ENCODE data around the gene RNF215. TPM values are rescaled to one million over a fixed set of nuclear protein-coding genes. Genes with fewer than 3 reads are reported as not detected.

The RNF215 gene
- total RNA-seq, 1 donor from 2014 or later = 11.9 TPM

GRCh38 chr22:30434843-30435242 lies 47.6 kb upstream of the RNF215 start:
- DNase-seq (ENCODE audit: low spot score) = no peak
- Mint-ChIP-seq H3K4me1 (peaks cover 8% of the 10 kb centered on the region), H3K4me3 (no peak overlapping the region), H3K27me3 (ENCODE audit: insufficient read depth, low read depth) (no peaks in the 10 kb centered on the region), H3K36me3 (peaks cover 2% of the 10 kb centered on the region), H3K27ac (no peak overlapping the region), H3K9me3 (no peaks in the 10 kb centered on the region)
- no peaks in the 10 kb centered on the region for H4K20me1 ChIP-seq (ENCODE audit: low read depth)
- H3K9ac ChIP-seq = no peak overlapping the region
- H3K79me2 ChIP-seq (ENCODE audit: low read depth) = no peaks in the 10 kb centered on the region
- no peak for TF ChIP-seq EZH2phosphoT487 (IDR thresholded peaks at IDR 0.05)
- no peak for TF ChIP-seq CTCF (IDR thresholded peaks at IDR 0.05)
- TF ChIP-seq EZH2 (IDR thresholded peaks at IDR 0.05) = no peak
- H3K27ac ChIP-seq = no peak overlapping the region
- no peaks in the 10 kb centered on the region for H3K27me3 ChIP-seq
- no peak overlapping the region for H3K4me3 ChIP-seq
- no peaks in the 10 kb centered on the region for H3K36me3 ChIP-seq
- H3K4me2 ChIP-seq = no peak overlapping the region
- H3F3A ChIP-seq (ENCODE audit: low read depth) = no peaks in the 10 kb centered on the region
- no peak overlapping the region for H2AFZ ChIP-seq (replicated peaks)
- no peaks in the 10 kb centered on the region for H3K4me1 ChIP-seq
- no peaks in the 10 kb centered on the region for H3K9me3 ChIP-seq (ENCODE audit: low read depth)

- no peaks in the 10 kb centered on the region for H4K20me1 ChIP-seq (ENCODE audit: low read depth)
- peaks cover 2% of the 10 kb centered on the region for H3K36me3 Mint-ChIP-seq
- no peak overlapping the region for H3K4me3 ChIP-seq
Measured at GRCh38 chr22:30433773-30434172, 46.6 kb upstream of the RNF215 start.

GRCh38 chr22:30433227-30433626 lies 46.0 kb upstream of the RNF215 start:
- Mint-ChIP-seq H3K4me1 (peaks cover 8% of the 10 kb centered on the region), H3K27me3 (ENCODE audit: insufficient read depth, low read depth) (no peaks in the 10 kb centered on the region), H3K9me3 (no peaks in the 10 kb centered on the region), H3K4me3 (no peak overlapping the region), H3K27ac (no peak overlapping the region), H3K36me3 (peaks cover 2% of the 10 kb centered on the region)
- no peaks in the 10 kb centered on the region for H3K27me3 ChIP-seq
- H3F3A ChIP-seq (ENCODE audit: low read depth) = no peaks in the 10 kb centered on the region
- no peaks in the 10 kb centered on the region for H4K20me1 ChIP-seq (ENCODE audit: low read depth)
- no peak overlapping the region for H3K27ac ChIP-seq
- no peak overlapping the region for H3K4me3 ChIP-seq
- DNase-seq (ENCODE audit: low spot score) = no peak
- H3K4me1 ChIP-seq = no peaks in the 10 kb centered on the region
- H3K79me2 ChIP-seq (ENCODE audit: low read depth) = no peaks in the 10 kb centered on the region
- no peak overlapping the region for H3K4me2 ChIP-seq
- no peak overlapping the region for H3K9ac ChIP-seq
- no peaks in the 10 kb centered on the region for H3K9me3 ChIP-seq (ENCODE audit: low read depth)
- TF ChIP-seq EZH2 (IDR thresholded peaks at IDR 0.05) = no peak
- TF ChIP-seq CTCF (IDR thresholded peaks at IDR 0.05) = no peak
- no peak for TF ChIP-seq EZH2phosphoT487 (IDR thresholded peaks at IDR 0.05)
- no peak overlapping the region for H2AFZ ChIP-seq (replicated peaks)
- no peaks in the 10 kb centered on the region for H3K36me3 ChIP-seq

More at GRCh38 chr22:30433773-30434172, 46.6 kb upstream of the RNF215 start:
- peaks cover 8% of the 10 kb centered on the region for H3K4me1 Mint-ChIP-seq
- H3K27me3 Mint-ChIP-seq (ENCODE audit: insufficient read depth, low read depth) = no peaks in the 10 kb centered on the region
- H3K27ac Mint-ChIP-seq = no peak overlapping the region
- Histone ChIP-seq H3K4me1 (no peaks in the 10 kb centered on the region), H3K9me3 (ENCODE audit: low read depth) (no peaks in the 10 kb centered on the region), H3F3A (ENCODE audit: low read depth) (no peaks in the 10 kb centered on the region), H3K9ac (no peak overlapping the region), H3K36me3 (no peaks in the 10 kb centered on the region), H3K27me3 (no peaks in the 10 kb centered on the region), H3K27ac (no peak overlapping the region), H3K4me2 (no peak overlapping the region), H2AFZ (replicated peaks) (no peak overlapping the region), H3K79me2 (ENCODE audit: low read depth) (no peaks in the 10 kb centered on the region)
- no peak for DNase-seq (ENCODE audit: low spot score)
- no peak for TF ChIP-seq EZH2phosphoT487 (IDR thresholded peaks at IDR 0.05)
- TF ChIP-seq CTCF (IDR thresholded peaks at IDR 0.05) = no peak
- TF ChIP-seq EZH2 (IDR thresholded peaks at IDR 0.05) = no peak
- no peak overlapping the region for H3K4me3 Mint-ChIP-seq
- H3K9me3 Mint-ChIP-seq = no peaks in the 10 kb centered on the region

All from neural progenitor cell (in vitro differentiated cells).